Fibroblast of mammary gland (primary cell): Measurements from ENCODE around the gene CRK.

ENCODE experiments used
- DNase-seq: peaks from one replicate; pipeline ENCODE4 v3.0.0-alpha.2; 2010; ENCODE audit warnings: low read depth
- H3K4me3 ChIP-seq: 2 replicates; pipeline ENCODE4 v1.5.1; 2011; ENCODE audit warnings: low read depth, mild to moderate bottlenecking, low read length, moderate library complexity; ENCODE audit not compliant: control insufficient read depth
- CTCF ChIP-seq: conservative IDR thresholded peaks from 2 replicates; pipeline ENCODE4 v1.5.1; 2011; ENCODE audit warnings: low read depth, low read length, inconsistent platforms; ENCODE audit not compliant: control insufficient read depth, insufficient read depth

The CRK gene

DNA sequence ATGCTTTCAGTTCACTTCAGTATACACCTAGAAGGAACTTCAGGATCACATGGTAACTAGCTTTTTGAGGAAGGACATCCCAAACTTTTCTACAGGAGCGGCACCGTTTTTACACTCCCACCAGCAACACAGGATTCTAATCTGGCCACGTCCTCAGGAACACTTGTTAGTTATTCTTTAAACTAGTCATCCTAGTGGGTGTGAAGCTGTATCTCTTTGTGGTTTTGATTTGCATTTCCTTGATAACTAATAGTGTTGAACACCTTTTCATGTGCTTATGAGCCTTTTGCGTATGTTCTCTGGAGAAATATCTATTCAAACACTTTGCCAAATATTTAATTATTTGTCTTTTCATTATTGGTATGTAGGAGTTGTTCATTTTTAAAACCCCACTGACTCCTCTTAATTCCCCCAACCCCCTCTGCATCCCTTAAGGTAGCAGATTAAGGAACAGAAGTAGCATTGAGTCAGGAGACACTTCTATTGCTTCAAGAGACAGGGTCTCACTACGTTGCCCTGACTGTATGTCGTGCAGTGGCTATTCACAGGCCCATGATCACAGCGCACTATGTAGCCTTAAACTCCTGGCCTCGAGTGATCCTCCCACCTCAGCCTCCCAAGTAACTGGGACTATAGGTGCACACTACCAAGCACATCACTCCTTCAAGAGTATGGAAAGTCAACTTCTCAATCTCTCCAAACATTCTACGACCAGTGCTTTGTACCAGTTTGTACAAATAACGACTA, 81.4 kb downstream of the CRK start:
- H3K4me3 ChIP-seq: no peak overlapping the region
- DNase-seq: no peak
- TF ChIP-seq CTCF: no peak

- TF ChIP-seq CTCF: no peak
- no peak overlapping the region for H3K4me3 ChIP-seq
- no peak for DNase-seq
Measured at GRCh38 chr17:1373707-1374237, 82.3 kb downstream of the CRK start.

DNA sequence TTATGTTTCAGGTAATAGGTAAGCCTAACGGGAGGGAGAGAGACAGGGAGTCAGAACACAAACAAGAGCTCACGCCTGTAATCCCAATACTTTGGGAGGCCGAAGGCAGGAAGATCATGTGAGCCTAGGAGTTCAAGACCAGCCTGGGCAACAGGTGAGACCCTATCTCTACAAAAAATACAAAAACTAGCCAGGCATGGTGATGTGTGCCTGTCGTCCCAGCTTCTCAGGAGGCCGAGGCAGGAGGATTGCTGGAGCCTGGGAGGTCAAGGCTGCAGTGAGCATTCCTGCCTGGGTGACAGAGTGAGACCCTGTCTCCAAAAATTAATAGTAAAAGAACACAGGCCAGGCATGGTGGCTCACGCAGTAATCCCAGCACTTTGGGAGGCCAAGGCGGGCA, 83.4 kb downstream of the CRK start:
- no peak for TF ChIP-seq CTCF
- H3K4me3 ChIP-seq: no peak overlapping the region
- no peak for DNase-seq

DNA sequence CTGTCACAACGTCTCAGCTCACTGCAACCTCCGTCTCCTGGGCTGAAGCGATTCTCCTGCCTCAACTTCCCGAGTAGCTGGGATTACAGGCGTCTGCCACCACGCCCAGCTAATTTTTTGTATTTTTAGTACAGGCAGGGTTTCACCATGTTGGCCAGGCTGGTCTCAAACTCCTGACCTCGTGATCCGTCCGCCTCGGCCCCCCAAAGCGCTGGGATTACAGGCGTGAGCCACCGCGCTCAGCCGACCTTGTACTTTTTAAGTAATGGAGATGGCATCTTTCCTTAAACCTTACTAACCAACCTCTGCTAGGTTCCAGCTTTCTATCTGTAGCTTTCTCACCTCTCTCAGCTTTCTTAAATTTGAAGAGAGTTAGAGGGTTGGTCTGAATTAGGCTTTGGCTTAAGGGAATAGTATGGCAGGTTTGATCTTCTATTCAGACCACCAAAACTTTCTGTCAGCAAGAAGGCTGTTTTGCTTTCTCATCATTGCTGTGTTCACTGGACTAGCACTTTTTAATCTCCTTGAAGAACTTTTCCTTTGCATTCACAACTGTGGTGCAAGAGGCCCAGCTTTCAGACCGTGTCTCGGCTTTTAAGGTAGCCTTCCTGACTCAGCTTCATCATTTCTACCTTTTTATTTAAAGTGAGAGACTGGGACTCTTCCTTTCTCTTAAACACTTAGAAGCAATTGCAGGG, 84.0 kb downstream of the CRK start:
- no peak overlapping the region for H3K4me3 ChIP-seq
- TF ChIP-seq CTCF: no peak
- DNase-seq: no peak
